ENCODE results near the gene REM2.

DNA sequence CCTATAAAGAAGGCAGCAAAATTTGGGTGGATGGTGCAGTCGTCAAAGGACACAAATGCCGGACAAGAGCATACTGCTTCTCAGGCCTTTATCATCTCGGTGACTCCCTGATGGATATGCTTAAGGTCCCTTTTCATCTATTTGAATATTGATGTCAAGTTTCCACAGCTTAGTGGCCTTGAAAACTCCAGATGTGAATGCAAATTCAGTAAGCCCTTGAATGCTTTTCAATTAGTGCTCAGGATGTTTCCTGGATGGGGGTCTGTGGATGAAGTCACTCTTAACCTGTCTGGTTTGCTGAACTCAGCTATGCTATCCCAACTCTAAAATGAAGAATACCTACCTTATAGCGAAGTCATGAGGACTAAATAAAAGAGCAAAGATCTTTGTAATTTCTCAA, 10.7 kb downstream of the REM2 start:
- TF ChIP-seq CTCF (IDR thresholded peaks at IDR 0.05 in 8 of 11, conservative IDR thresholded peaks at IDR 0.05 in 3 of 11): no peak
- TF ChIP-seq POLR2AphosphoS5 (IDR thresholded peaks at IDR 0.05): no peak
